ENCODE results near the gene FBXL7. TPM values are rescaled to one million over a fixed set of nuclear protein-coding genes. Genes with fewer than 3 reads are reported as not detected.

The FBXL7 gene
- total RNA-seq, 6 experiments from 2014 or later: 12.7 to 19.2 (median 16.8) TPM

- no peak overlapping the region for H3K27ac Mint-ChIP-seq
- no peaks in the 10 kb centered on the region for H3K9me3 Mint-ChIP-seq
- peaks cover 15% of the 10 kb centered on the region; the same call in 1 of the 2 replicates for H3K27me3 Mint-ChIP-seq (ENCODE audit: insufficient read depth)
- H3K36me3 Mint-ChIP-seq (ENCODE audit: low read depth): no peaks in the 10 kb centered on the region
- H3K4me1 Mint-ChIP-seq (ENCODE audit: low read depth): no peaks in the 10 kb centered on the region
- TF ChIP-seq, protein P1, sequence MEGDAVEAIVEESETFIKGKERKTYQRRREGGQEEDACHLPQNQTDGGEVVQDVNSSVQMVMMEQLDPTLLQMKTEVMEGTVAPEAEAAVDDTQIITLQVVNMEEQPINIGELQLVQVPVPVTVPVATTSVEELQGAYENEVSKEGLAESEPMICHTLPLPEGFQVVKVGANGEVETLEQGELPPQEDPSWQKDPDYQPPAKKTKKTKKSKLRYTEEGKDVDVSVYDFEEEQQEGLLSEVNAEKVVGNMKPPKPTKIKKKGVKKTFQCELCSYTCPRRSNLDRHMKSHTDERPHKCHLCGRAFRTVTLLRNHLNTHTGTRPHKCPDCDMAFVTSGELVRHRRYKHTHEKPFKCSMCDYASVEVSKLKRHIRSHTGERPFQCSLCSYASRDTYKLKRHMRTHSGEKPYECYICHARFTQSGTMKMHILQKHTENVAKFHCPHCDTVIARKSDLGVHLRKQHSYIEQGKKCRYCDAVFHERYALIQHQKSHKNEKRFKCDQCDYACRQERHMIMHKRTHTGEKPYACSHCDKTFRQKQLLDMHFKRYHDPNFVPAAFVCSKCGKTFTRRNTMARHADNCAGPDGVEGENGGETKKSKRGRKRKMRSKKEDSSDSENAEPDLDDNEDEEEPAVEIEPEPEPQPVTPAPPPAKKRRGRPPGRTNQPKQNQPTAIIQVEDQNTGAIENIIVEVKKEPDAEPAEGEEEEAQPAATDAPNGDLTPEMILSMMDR (IDR thresholded peaks at IDR 0.05): no peak
- DNase-seq: no peak
- no peak overlapping the region for H3K4me3 Mint-ChIP-seq
Measured at GRCh38 chr5:15476977-15477376, 23.0 kb upstream of the FBXL7 start.

DNA sequence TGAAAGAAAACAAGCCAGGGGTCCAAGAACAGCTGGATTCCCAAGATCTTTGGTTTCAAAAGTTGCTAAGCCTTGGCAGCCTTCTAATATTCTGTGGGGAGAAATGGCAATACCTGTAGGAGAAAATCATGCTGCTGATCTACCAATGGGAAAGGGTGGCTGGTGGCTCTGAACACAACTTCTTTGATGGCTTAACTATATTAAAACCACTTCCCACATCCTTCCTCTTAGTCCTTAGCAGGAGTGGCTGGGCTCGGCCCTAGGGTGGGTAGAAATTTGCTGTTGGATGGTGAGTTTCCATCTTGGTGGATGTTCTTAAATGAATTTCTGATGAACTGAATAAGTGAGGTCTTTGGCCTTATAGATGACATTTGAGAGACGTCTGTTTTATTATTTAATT is 19.5 kb upstream of the FBXL7 start:
- TF ChIP-seq, protein P1 (IDR thresholded peaks at IDR 0.05): no peak
- Mint-ChIP-seq H3K9me3 (no peaks in the 10 kb centered on the region), H3K27ac (no peak overlapping the region), H3K36me3 (ENCODE audit: low read depth) (no peaks in the 10 kb centered on the region), H3K4me1 (ENCODE audit: low read depth) (no peaks in the 10 kb centered on the region), H3K4me3 (no peak overlapping the region), H3K27me3 (ENCODE audit: insufficient read depth) (peaks cover 11% of the 10 kb centered on the region; the same call in 1 of the 2 replicates)
- no peak for DNase-seq

DNA sequence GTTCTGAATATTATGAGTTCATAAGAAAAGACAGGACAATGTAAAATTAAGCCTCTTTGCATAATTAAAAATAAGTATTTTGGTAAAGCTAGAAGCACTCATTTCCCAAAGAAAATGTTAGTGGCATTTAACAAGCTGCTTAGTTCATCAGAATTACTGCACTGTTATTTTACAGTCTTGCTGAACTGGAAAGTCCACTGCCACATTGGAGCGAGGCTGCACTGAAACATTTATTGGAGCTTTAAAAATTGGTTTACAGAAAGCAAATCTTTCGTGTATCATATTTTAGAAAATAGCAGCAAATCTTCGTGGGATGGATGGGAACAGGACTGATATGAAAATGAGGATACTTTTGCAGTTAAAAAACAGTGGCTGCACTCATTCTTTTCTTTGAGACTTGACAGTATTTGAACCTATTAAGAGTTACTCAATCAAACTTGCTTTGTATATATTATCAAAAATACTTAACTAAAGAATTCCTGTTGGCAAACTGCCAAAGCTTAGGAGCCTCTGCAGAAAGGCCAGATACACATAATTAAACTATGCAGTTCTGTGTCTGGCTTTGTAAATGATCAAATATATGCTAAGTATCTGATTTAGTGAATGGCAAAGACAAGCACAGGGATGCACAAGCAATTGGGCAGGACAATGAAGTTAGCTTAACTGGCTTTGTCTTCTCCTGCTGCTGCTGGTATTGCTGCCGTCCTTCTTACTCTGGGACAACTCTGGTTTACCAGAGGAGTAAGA is 16.5 kb upstream of the FBXL7 start:
- H3K4me3 Mint-ChIP-seq: no peak overlapping the region
- TF ChIP-seq, protein P1 (IDR thresholded peaks at IDR 0.05): no peak

DNA sequence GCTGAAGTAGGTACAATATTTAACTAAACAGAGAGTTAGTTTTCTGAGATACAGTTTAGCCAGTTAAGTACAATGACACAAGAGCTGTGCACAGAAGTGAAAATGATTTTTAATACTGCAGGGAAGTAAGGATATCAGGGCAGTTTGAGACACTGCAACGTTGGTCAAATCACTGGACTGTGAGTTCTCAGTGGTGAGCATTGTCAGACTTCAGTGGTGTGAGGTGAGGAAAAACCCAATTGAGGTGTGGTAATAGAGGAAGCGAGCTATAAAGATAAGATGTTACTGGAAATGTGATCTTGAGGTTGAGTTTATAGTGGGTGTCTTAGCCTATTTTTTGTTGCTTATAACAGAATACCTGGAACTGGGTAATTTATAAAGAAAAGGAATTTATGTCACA is 12.8 kb upstream of the FBXL7 start:
- Mint-ChIP-seq H3K4me3 (no peak overlapping the region), H3K4me1 (ENCODE audit: low read depth) (no peaks in the 10 kb centered on the region), H3K27ac (no peak overlapping the region), H3K36me3 (ENCODE audit: low read depth) (no peaks in the 10 kb centered on the region), H3K9me3 (no peaks in the 10 kb centered on the region), H3K27me3 (ENCODE audit: insufficient read depth) (peaks cover 10% of the 10 kb centered on the region)
- no peak for DNase-seq
- TF ChIP-seq, protein P1 (IDR thresholded peaks at IDR 0.05): no peak

More for the DNA sequence above, 16.5 kb upstream of the FBXL7 start:
- no peak for DNase-seq
- no peaks in the 10 kb centered on the region for H3K36me3 Mint-ChIP-seq (ENCODE audit: low read depth)
- H3K9me3 Mint-ChIP-seq: no peaks in the 10 kb centered on the region
- no peak overlapping the region for H3K27ac Mint-ChIP-seq
- 0 out of 2 replicates have a peak, but pooled peaks cover 6% of the 10 kb centered on the region for H3K27me3 Mint-ChIP-seq (ENCODE audit: insufficient read depth)
- no peaks in the 10 kb centered on the region for H3K4me1 Mint-ChIP-seq (ENCODE audit: low read depth)

GRCh38 chr5:15489571-15490235 is 10.3 kb upstream of the FBXL7 start:
- no peaks in the 10 kb centered on the region for H3K9me3 Mint-ChIP-seq
- TF ChIP-seq, protein P1 (IDR thresholded peaks at IDR 0.05): no peak
- H3K4me3 Mint-ChIP-seq: no peak overlapping the region
- no peak overlapping the region for H3K27ac Mint-ChIP-seq
- H3K4me1 Mint-ChIP-seq (ENCODE audit: low read depth): no peaks in the 10 kb centered on the region
- no peaks in the 10 kb centered on the region for H3K36me3 Mint-ChIP-seq (ENCODE audit: low read depth)
- no peak for DNase-seq
- peaks cover 19% of the 10 kb centered on the region for H3K27me3 Mint-ChIP-seq (ENCODE audit: insufficient read depth)
